GM10266 (cell line): Measurements from ENCODE around the gene ESYT1.

Experiments
- DNase-seq: peaks from one replicate; pipeline ENCODE4 v3.0.0; 2012; ENCODE audit errors: extremely low spot score
- CTCF ChIP-seq: IDR thresholded peaks from 2 replicates; pipeline ENCODE4 v1.5.1; 2012; ENCODE audit warnings: mild to moderate bottlenecking, low read depth; ENCODE audit not compliant: control insufficient read depth, insufficient read depth; ENCODE audit errors: missing control alignments

The ESYT1 gene

GRCh38 chr12:56081393-56082347, 46.4 kb upstream of the ESYT1 start:
- DNase-seq: no peak
- no peak for TF ChIP-seq CTCF

GRCh38 chr12:56082382-56082781, 45.7 kb upstream of the ESYT1 start:
- no peak for TF ChIP-seq CTCF
- no peak for DNase-seq

GRCh38 chr12:56082967-56083366, 45.1 kb upstream of the ESYT1 start:
- no peak for DNase-seq
- TF ChIP-seq CTCF: no peak

- peak; percentile 42 for TF ChIP-seq CTCF
- no peak for DNase-seq
Measured at GRCh38 chr12:56084958-56085543, 43.0 kb upstream of the ESYT1 start.

- no peak for TF ChIP-seq CTCF
- no peak for DNase-seq
Measured at GRCh38 chr12:56086096-56086495, 42.0 kb upstream of the ESYT1 start.

- no peak for DNase-seq
- TF ChIP-seq CTCF: no peak
Measured at GRCh38 chr12:56086608-56087007, 41.5 kb upstream of the ESYT1 start.

GRCh38 chr12:56087220-56087619, 40.8 kb upstream of the ESYT1 start:
- no peak for TF ChIP-seq CTCF
- no peak for DNase-seq
